ENCODE data around the gene CYYR1.

Gene CYYR1

DNA sequence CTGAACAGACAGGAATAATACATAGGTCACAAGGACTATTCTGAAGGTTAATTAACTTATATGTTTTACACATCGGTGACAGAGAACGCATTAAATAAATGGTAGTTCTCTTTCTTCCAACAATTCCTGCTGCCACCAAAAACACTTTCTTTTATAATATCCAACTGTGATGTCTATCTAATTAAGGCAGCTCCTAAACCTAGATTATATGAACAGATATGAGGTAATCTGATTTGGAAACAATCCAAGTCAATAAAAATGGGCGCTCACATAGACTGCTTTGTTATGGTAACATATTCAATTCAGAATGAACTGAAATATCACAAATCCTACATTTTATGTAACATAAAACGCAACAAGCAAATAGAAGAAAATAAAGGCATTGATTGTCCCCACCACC is 16.0 kb downstream of the CYYR1 start:
- no peak overlapping the region for H3K4me3 ChIP-seq (ENCODE audit: low read depth, low read length)
- no peaks in the 10 kb centered on the region for H3K4me1 ChIP-seq (ENCODE audit: control insufficient read depth, insufficient read depth, low read length)
- H3K9me3 ChIP-seq (ENCODE audit: control insufficient read depth, insufficient read depth, low read depth, low read length) = no peaks in the 10 kb centered on the region
- ChIA-PET POLR2A (no interaction called here), CTCF (no interaction called here)
- no peak overlapping the region for H3K27ac ChIP-seq (ENCODE audit: extremely low read depth, low read depth, low read length)
- TF ChIP-seq, protein P1, sequence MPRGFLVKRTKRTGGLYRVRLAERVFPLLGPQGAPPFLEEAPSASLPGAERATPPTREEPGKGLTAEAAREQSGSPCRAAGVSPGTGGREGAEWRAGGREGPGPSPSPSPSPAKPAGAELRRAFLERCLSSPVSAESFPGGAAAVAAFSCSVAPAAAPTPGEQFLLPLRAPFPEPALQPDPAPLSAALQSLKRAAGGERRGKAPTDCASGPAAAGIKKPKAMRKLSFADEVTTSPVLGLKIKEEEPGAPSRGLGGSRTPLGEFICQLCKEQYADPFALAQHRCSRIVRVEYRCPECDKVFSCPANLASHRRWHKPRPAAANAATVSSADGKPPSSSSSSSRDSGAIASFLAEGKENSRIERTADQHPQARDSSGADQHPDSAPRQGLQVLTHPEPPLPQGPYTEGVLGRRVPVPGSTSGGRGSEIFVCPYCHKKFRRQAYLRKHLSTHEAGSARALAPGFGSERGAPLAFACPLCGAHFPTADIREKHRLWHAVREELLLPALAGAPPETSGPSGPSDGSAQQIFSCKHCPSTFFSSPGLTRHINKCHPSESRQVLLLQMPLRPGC (tag by site-specific recombination; IDR thresholded peaks at IDR 0.05) = no peak
- TF ChIP-seq SP7 (tag by site-specific recombination; IDR thresholded peaks at IDR 0.05) (no peak), SALL2 (tag by site-specific recombination; IDR thresholded peaks at IDR 0.05; ENCODE audit: borderline replicate concordance) (no peak), ZNF600 (tag by site-specific recombination; IDR thresholded peaks at IDR 0.05) (no peak), GLI4 (tag by site-specific recombination; IDR thresholded peaks at IDR 0.05) (no peak), ZNF707 (tag by site-specific recombination; IDR thresholded peaks at IDR 0.05) (no peak), SP2 (tag by site-specific recombination; IDR thresholded peaks at IDR 0.05) (no peak), MZF1 (tag by site-specific recombination; IDR thresholded peaks at IDR 0.05; ENCODE audit: borderline replicate concordance) (no peak), ZNF76 (tag by site-specific recombination; IDR thresholded peaks at IDR 0.05; ENCODE audit: borderline replicate concordance, low read depth) (no peak), ZXDB (tag by site-specific recombination; IDR thresholded peaks at IDR 0.05) (no peak)
- TF ChIP-seq, protein P2, sequence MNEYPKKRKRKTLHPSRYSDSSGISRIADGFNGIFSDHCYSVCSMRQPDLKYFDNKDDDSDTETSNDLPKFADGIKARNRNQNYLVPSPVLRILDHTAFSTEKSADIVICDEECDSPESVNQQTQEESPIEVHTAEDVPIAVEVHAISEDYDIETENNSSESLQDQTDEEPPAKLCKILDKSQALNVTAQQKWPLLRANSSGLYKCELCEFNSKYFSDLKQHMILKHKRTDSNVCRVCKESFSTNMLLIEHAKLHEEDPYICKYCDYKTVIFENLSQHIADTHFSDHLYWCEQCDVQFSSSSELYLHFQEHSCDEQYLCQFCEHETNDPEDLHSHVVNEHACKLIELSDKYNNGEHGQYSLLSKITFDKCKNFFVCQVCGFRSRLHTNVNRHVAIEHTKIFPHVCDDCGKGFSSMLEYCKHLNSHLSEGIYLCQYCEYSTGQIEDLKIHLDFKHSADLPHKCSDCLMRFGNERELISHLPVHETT (tag by site-specific recombination; IDR thresholded peaks at IDR 0.05) = no peak
- TF ChIP-seq, protein P3, sequence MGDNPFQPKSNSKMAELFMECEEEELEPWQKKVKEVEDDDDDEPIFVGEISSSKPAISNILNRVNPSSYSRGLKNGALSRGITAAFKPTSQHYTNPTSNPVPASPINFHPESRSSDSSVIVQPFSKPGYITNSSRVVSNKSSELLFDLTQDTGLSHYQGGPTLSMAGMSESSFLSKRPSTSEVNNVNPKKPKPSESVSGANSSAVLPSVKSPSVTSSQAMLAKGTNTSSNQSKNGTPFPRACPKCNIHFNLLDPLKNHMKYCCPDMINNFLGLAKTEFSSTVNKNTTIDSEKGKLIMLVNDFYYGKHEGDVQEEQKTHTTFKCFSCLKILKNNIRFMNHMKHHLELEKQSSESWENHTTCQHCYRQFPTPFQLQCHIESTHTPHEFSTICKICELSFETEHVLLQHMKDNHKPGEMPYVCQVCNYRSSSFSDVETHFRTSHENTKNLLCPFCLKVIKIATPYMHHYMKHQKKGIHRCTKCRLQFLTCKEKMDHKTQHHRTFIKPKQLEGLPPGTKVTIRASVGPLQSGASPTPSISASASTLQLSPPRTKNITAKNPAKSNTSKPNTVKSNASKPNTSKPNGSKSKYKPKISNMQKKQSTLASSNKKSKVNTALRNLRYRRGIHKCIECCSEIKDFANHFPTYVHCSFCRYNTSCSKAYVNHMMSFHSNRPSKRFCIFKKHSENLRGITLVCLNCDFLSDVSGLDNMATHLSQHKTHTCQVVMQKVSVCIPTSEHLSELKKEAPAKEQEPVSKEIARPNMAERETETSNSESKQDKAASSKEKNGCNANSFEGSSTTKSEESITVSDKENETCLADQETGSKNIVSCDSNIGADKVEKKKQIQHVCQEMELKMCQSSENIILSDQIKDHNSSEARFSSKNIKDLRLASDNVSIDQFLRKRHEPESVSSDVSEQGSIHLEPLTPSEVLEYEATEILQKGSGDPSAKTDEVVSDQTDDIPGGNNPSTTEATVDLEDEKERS (tag by site-specific recombination; IDR thresholded peaks at IDR 0.05) = no peak
- TF ChIP-seq, protein P4, sequence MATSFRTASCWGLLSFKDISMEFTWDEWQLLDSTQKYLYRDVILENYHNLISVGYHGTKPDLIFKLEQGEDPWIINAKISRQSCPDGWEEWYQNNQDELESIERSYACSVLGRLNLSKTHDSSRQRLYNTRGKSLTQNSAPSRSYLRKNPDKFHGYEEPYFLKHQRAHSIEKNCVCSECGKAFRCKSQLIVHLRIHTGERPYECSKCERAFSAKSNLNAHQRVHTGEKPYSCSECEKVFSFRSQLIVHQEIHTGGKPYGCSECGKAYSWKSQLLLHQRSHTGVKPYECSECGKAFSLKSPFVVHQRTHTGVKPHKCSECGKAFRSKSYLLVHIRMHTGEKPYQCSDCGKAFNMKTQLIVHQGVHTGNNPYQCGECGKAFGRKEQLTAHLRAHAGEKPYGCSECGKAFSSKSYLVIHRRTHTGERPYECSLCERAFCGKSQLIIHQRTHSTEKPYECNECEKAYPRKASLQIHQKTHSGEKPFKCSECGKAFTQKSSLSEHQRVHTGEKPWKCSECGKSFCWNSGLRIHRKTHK (tag by site-specific recombination; IDR thresholded peaks at IDR 0.05) = no peak
- H3K36me3 ChIP-seq (ENCODE audit: control insufficient read depth in 2 of 2, insufficient read depth in 1 of 2, low read length in 2 of 2) = no peaks in the 10 kb centered on the region

DNA sequence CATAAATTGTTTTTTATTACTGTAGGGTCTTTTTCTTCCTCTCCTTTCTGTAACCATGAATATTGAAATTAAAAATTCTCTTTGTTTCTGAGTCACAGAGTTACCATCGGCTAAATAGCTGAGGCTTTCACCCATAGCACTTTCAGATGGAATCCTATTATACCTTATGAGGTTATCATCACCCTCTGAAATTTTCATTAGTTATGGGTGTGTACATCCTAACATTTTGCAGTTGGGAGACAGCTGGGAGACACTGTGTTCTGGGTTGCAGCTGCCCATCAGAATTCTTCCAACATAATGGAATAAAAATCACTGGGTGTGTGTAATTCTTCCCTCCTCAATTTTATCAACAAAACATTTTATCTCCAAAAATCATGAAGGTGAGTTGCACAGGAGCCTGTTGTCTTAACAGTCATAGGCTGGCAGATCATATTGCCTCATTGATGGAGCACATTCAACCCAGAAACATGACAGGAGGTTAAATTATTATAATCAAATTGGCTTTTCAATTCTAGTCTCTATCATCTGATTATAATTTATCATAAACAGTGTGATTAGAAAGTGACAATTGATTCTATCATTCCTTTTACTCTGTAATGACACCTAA is 17.4 kb downstream of the CYYR1 start:
- ChIA-PET CTCF (interaction anchor here (0.6 kb wide), 1 partner anchor 85 kb away, joined by 4 read pairs; no protein-coding TSS in a partner anchor), POLR2A (no interaction called here)
- Histone ChIP-seq H3K27ac (ENCODE audit: extremely low read depth, low read depth, low read length) (no peak overlapping the region), H3K9me3 (ENCODE audit: control insufficient read depth, insufficient read depth, low read depth, low read length) (no peaks in the 10 kb centered on the region), H3K4me3 (ENCODE audit: low read depth, low read length) (no peak overlapping the region), H3K4me1 (ENCODE audit: control insufficient read depth, insufficient read depth, low read length) (no peaks in the 10 kb centered on the region), H3K36me3 (ENCODE audit: control insufficient read depth in 2 of 2, insufficient read depth in 1 of 2, low read length in 2 of 2) (no peaks in the 10 kb centered on the region)
- TF ChIP-seq ZNF23 (tag by site-specific recombination; IDR thresholded peaks at IDR 0.05; ENCODE audit: borderline replicate concordance) (no peak), ZNF146 (tag by site-specific recombination; IDR thresholded peaks at IDR 0.05) (no peak), BCL11A (tag by site-specific recombination; IDR thresholded peaks at IDR 0.05; ENCODE audit: low read depth) (no peak), ZNF169 (tag by site-specific recombination; IDR thresholded peaks at IDR 0.05) (no peak), ZNF501 (tag by site-specific recombination; IDR thresholded peaks at IDR 0.05) (no peak), RBAK (tag by site-specific recombination; IDR thresholded peaks at IDR 0.05) (no peak), ZNF660 (tag by site-specific recombination; IDR thresholded peaks at IDR 0.05) (no peak), ZNF416 (tag by site-specific recombination; IDR thresholded peaks at IDR 0.05) (no peak), MZF1 (tag by site-specific recombination; IDR thresholded peaks at IDR 0.05; ENCODE audit: borderline replicate concordance) (no peak), ZNF776 (tag by site-specific recombination; IDR thresholded peaks at IDR 0.05; ENCODE audit: borderline replicate concordance) (no peak)
- TF ChIP-seq, protein P5, sequence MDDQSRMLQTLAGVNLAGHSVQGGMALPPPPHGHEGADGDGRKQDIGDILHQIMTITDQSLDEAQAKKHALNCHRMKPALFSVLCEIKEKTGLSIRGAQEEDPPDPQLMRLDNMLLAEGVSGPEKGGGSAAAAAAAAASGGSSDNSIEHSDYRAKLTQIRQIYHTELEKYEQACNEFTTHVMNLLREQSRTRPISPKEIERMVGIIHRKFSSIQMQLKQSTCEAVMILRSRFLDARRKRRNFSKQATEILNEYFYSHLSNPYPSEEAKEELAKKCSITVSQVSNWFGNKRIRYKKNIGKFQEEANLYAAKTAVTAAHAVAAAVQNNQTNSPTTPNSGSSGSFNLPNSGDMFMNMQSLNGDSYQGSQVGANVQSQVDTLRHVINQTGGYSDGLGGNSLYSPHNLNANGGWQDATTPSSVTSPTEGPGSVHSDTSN (CRISPR knock-in tag; IDR thresholded peaks at IDR 0.05) = no peak
- TF ChIP-seq, protein P6, sequence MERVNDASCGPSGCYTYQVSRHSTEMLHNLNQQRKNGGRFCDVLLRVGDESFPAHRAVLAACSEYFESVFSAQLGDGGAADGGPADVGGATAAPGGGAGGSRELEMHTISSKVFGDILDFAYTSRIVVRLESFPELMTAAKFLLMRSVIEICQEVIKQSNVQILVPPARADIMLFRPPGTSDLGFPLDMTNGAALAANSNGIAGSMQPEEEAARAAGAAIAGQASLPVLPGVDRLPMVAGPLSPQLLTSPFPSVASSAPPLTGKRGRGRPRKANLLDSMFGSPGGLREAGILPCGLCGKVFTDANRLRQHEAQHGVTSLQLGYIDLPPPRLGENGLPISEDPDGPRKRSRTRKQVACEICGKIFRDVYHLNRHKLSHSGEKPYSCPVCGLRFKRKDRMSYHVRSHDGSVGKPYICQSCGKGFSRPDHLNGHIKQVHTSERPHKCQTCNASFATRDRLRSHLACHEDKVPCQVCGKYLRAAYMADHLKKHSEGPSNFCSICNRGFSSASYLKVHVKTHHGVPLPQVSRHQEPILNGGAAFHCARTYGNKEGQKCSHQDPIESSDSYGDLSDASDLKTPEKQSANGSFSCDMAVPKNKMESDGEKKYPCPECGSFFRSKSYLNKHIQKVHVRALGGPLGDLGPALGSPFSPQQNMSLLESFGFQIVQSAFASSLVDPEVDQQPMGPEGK (tag by site-specific recombination; IDR thresholded peaks at IDR 0.05) = no peak
